Activated naive CD4-positive, alpha-beta T cell treated with Interleukin-2 at 50 U/mL for 16 hours (primary cell): ENCODE measurements around the gene KRTAP1-3.
"Not testable (repeated sequence)": the region's sequence is repeated elsewhere in the genome, so short reads cannot be mapped to it uniquely, and the experiment has no call there.

Experiments used
- DNase-seq: peaks from one replicate; pipeline ENCODE4 v3.0.0-alpha.2; 2020

KRTAP1-3 gene, protein sequence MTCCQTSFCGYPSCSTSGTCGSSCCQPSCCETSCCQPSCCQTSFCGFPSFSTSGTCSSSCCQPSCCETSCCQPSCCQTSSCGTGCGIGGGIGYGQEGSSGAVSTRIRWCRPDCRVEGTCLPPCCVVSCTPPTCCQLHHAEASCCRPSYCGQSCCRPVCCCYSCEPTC

DNA sequence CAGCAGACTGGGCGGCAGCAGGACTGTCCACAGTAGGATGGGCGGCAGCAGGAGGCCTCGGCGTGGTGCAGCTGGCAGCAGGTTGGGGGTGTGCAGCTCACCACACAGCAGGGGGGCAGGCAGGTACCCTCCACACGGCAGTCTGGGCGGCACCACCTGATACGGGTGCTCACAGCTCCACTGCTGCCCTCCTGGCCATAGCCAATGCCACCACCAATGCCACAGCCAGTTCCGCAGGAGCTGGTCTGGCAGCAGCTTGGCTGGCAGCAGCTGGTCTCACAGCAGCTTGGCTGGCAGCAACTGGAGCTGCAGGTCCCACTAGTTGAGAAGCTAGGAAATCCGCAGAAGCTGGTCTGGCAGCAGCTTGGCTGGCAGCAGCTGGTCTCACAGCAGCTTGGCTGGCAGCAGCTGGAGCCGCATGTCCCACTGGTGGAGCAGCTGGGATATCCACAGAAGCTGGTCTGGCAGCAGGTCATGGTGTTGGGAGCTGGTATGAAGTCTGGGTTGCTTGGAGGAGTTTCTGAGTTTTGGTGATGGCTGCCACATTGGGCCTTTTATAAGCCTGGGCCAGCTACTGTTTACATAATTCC is at the start of gene KRTAP1-3:
Gene KRTAP1-3, minus strand, starts transcription at position 529 of the 590 bp plus-strand sequence. Its CDS starts 53 bp downstream, at position 476.
- not testable (repeated sequence) for DNase-seq

DNA sequence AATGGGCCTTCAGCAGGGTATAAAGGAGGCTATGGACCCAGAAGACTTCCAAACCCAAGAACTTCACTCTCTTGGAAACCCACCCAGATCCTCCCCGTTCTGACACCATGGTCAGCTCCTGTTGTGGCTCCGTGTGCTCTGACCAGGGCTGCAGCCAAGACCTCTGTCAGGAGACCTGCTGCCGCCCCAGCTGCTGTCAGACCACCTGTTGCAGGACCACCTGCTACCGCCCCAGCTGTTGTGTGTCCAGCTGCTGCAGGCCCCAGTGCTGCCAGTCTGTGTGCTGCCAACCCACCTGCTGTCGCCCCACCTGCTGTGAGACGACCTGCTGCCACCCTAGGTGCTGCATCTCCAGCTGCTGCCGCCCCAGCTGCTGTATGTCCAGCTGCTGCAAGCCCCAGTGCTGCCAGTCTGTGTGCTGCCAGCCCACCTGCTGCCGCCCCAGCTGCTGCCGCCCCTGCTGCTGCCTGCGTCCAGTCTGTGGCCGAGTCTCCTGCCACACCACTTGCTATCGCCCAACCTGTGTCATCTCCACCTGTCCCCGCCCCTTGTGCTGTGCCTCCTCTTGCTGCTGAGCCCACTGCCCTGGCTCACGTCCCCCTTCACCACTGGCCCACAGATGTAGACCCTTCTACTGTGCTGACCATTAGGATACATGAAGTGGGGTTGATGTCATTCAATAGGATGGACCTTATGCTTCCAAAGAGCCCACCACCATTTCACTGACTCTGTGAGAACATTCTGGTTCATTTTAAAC is 49.6 kb upstream of the KRTAP1-3 start, which contains the start of gene KRTAP4-7:
Gene KRTAP4-7, plus strand, starts transcription at position 51 of the 757 bp plus-strand sequence. Its CDS starts 57 bp downstream, at position 108.
- DNase-seq = not testable (repeated sequence)

DNA sequence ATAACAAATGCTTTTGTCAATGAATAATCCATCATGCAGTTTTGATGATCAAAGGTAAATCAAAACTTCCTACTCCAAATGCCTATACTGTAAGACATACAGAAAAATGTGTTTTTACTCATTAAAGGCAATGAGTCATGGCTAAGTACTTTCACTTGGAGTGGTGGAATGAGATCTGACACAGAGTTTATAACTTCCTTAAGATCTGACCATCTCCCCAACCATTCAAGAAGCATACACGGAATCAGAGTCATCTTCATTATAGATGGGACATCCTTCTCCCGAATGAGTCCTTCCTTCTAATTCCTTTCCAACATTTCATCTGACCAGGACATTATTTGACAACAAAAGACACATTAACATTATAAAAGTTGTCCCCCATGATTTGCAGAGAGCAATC is 48.8 kb upstream of the KRTAP1-3 start:
- not testable (repeated sequence) for DNase-seq

DNA sequence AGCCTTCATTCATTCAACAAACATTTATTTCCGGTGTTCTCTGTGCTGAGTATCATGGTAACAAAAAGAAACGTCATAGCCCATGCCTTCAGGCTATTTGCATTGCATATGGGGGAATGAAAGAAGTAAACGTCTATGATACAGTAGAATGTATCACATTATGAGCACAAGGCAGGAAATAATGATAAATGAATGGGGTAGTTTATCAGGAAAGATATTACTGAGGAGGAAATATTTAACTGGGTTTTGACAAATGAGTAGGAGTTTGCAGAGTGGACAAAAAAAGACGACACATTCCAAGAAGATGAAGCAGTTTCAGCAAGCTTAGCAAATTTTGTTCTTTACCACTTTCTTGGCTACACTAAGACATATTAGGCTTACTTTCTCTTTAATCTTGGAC is 48.0 kb upstream of the KRTAP1-3 start:
- DNase-seq = no peak

DNA sequence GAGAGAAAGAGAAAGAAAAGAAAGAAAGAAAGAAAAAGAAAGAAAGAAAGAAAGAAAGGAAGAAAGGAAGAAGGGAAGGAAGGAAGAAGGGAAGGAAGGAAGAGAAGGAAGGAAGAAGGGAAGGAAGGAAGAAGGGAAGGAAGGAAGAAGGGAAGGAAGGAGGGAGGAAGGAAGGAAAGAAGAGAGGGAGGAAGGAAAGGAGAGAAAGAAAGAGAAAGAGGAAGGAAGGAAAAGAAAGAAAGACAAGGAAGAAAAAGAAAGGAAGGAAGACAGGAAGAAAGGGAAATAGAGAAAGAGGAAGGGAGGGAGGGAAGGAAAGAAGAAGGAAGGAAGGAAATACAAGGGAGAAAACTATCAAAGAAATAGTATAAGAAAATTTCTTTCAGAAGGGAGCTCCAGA is 42.1 kb upstream of the KRTAP1-3 start:
- DNase-seq = no peak

DNA sequence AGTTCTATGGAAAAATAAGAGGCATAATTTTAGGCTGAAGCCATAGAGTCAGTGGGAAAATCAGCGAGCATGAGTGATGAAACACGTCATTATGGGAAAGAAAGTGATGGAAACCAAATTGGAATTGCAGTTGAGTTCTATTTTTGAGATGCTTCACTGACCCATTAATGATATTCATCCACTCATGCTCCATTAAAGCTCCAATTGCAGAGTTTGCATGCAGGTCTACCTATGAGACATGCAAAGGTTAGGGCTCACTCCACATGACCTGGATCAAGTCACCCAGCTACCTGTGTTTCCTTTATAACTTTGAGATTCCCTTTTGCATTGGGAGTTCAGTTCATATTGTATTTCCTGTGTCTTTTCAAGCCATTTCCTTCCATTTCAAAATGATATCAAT is 39.0 kb upstream of the KRTAP1-3 start:
- no peak for DNase-seq

DNA sequence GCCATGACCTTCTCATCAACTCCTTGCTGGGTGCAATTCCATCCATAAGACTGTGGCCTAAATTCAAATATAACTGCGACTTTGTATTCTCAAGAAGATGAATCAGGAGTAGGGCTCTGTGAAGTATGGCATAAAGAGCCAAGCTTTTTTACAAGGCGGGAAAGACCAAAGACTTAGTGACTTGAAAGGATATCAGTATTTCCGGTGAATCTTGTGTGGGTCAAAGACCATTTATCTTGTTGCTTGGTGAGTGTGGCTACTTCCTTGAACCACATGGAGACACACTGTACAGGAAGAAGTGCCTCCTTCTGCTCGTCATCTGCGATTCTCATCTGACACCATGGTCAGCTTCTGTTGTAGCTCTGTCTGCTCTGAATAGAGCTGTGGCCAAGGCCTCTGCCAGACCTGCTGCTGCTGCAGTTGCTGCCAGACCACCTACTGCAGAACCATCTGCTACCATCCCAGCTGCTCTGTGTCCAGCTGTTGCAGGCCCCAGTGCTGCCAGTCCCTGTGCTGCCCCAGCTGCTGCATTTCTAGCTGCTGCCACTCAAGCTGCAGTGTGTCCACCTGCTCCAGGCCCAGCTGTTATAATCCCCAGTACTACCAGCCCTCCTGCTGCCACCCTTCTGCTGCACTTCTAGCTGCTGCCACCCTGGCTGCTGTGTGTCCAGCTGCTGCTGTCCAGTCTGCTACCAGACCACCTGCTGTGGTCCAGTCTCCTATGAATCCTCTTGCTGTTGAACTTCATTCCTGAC is 37.1 kb upstream of the KRTAP1-3 start:
- no peak for DNase-seq

DNA sequence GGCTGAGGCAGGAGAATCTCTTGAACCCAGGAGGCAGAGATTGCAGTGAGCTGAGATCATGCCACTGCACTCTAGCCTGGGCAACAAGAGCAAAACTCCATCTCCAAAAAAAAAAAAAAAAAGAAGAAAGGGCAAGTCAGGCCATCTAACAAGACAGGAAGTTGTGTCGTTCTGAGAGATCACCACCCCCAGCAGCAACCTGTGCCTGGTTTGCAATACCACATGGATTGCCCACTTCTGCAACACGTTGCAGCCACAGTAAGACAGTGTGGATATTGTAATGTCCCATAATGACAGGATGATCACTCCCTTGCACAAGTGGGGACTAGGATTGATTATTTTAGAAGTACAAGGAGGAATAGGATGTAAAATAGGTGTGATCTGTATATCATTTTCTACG is 34.4 kb upstream of the KRTAP1-3 start:
- no peak for DNase-seq

DNA sequence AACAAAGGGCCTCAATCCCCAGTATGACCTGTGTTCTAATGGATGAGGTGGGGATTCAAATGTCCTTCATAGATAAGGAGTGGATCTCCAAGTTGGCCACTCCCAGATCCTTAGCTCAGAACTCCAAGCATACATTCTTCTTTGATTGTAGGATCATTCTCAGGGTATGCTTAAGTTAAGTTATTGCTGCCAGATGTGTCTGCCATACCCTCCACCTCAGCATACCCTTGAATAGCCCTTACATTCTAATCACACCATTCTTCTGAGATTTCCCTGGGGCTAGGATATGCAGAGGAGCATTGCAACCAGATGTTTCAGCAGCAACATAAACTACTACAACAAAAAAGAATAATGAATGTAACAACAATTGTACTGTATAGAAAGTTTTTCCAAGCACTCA is 32.6 kb upstream of the KRTAP1-3 start:
- DNase-seq = no peak

DNA sequence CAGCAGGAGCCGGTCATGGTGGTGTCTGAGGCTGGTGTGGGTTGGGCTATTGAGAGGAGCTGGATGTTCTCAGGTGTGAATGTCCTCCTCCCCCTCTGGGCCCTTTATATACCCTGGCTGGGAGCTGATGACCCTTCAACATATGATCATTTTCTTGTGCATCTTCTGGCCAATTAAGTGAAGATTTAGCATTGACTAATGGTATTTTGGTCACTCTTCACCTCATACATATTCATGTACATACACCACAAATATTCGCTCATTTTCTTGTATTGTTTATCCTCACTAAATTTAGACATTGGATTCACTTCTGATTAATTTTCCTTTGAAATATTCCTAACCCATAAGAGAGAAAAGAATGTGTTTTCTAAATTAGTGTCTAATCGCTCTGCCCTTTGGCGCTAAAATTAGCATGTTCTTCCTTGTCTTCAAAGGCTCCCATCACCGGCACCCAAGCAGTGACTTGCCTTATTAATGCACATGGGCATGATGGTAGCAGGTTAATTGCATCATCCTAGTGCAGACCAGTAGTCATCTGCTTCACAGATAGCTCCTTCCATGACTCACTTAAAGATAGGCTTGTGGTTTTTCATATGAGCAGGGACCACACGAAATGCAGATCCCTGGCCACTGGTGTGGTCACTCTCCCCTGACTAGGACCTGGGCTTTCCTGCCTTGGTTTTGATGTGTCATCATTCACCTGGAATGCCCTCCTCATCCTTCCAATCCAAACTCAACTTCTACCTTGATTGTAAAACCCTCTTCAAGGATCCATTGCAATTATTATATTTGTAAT is 31.4 kb upstream of the KRTAP1-3 start, which contains the start of gene KRTAP2-4:
Gene KRTAP2-4, minus strand, starts transcription at position 51 of the 796 bp plus-strand sequence. Its CDS starts 34 bp downstream, at position 17.
- no peak for DNase-seq

DNA sequence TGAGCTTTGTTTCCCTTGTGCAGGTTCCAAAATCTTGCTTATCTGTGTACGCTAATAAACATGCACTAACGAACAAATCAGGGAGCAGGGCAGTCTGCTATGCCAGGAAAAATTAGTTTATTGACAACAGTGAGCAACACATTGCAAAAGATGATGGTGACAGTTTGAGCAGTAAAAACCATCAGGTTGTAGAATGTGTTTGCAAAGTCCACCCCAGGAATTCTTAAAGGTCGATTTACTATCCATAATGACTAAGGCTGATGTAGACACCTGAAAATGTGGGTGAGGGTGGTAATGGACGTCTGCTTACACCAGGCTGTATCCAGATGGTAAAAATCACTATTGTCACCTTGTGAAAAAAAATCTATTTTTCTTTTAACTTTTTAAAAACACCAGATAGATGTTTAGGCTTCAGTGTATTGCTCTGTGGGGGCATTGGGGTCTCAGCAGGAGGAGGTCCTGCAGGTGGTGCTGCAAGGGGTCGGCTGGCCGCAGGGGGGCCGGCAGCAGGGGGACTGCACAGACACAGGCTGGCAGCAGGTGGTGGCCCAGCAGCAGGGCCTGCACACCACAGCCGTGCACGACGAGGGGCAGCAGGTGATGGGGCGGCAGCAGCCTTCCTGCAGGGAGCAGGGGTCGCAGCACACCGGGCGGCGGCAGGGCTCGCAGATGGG is 30.5 kb upstream of the KRTAP1-3 start:
- not testable (repeated sequence) for DNase-seq

DNA sequence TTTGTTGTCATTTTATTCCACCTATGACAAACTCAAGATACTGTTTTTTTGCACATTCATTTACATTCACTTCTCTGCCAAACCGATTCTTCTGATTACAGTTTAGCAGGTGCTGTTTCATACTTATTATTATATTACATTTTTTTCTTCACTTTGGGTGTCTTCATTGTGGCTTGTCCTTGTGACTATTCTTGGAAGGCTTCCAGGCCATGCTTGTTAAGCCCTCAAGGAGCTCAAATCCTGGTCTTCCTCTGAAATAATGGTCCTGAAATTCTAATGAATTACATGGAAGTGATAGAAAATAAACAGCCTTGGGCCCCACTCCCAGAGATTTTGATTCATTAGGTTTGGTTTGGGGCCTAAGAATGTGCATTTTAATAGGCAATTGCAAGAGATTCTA is 29.6 kb upstream of the KRTAP1-3 start:
- DNase-seq = no peak

DNA sequence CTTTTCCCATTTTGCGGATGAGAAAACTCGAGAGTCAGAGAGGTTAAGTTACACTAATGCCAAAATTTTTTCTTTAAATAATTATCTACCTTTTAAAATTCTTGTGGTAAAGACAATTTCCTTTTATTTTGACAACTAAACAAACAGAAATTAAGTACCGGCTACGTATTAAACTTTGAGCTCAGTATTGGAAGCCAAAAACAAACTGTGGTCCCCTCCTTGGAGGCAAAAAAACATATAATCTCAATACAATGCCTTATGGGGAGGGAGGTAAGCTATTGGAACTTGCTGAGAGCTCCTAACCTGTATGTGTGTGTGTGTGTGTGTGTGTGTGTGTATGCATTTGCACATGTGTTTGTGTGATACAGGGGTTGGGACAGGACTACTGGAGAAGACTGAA is 28.8 kb upstream of the KRTAP1-3 start:
- no peak for DNase-seq

DNA sequence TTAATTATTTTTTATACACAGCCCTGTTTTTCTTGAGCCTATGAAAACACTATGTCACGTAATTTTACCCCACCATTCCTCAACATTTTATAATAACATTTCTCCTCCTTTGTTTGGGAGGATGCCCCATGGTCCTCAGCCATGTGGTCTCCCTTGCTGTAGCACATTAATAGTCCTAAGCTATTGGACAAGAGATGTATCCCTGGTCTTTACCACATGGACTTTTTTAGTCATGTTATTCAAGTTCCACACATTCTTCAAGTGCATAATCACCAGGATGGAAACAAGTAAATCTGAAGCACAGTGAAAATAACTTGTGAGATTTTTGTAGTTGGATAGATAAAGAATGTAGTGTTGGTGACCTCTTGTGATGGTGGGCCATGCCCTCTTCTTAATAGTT is 27.3 kb upstream of the KRTAP1-3 start:
- DNase-seq = no peak

DNA sequence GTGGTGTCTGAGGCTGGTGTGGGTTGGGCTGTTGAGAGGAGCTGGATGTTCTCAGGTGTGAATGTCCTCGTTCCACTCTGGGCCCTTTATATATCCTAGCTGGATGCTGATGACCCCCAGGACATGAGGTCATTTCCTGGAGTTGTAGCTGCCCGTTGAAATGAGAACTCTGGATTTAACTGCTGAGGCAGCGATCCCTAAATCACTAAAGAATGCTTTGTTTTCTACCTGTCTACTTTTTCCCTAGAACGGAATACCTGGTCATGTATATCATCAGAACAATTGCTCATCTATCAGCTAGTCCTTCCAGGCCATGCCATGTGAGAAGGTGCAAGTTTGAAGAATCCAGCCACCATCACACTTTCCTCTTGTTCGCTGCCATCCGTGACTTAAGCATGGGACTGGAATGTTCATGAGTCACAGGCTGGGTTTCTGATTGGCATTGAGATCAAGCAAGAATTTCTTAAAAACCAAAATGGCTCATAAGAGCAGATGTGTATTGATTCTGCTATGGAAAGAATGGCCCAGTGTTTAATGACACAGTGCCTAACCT is 25.5 kb upstream of the KRTAP1-3 start, which contains the start of gene KRTAP2-3:
Gene KRTAP2-3, minus strand, starts transcription at position 63 of the 553 bp plus-strand sequence. CDS start 64 bp downstream, outside the sequence.
- DNase-seq = no peak

DNA sequence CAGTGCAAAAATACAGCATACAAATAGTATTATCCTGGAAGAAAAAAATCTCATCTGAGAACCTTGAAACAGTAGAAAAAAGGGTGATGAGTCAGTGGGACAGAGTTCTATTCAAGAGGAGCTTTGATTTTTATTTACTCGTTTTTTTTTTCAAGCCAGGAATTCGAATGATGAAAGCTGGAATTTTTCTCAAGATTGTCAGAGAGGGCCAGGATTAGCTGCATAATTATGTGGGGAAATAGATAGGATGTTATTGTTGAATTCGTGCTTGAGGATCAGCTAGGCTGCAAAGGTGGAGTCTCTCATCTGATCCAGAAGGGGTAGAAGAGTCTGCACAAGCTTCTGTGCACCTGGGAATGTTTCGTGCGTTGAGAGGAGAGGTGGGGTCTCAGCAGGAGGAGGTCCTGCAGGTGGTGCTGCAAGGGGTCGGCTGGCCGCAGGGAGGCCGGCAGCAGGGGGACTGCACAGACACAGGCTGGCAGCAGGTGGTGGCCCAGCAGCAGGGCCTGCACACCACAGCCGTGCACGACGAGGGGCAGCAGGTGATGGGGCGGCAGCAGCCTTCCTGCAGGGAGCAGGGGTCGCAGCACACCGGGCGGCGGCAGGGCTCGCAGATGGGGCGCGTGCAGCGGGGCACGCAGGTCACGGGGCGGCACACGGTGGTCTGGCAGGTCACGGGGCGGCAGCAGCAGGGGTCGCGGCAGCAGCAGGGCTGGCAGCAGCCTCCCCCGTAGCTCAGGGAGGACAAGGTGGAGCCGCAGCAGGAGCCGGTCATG is 24.8 kb upstream of the KRTAP1-3 start:
- not testable (repeated sequence) for DNase-seq

DNA sequence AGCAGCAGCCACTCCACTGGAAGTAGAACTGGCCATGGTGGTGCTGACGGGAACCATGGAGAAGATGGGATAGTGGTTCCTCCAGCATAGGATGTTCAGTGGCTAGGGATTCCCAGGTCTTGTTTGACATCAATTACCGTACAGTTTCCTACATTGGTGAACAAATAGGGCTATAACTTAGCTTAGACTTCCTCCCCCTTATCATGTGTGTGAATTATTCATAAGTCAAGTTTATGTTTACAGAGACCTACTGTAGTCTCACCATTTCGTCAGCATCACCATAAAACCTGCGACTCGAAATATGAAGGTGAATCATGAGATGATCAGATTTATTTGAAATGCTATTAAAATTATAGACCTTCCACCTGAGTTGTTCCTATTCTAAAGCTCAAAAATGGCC is 24.1 kb upstream of the KRTAP1-3 start:
- DNase-seq = no peak

DNA sequence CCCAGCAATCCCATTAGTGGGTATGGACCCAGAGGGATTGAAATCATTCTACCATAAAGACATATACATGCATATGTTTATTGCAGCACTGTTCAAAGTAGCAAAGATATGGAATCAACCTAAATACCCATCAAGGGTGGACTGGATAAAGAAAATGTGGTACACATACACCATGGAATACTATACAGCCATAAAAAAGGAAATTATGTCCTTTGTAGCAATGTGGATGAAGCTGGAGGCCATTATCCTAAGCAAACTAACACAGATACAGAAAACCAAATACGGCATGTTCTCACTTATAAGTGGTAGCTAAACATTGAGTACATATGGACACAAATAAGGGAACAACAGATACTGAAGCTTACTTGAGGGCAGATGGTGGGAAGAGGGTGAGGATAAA is 22.9 kb upstream of the KRTAP1-3 start:
- DNase-seq = no peak

DNA sequence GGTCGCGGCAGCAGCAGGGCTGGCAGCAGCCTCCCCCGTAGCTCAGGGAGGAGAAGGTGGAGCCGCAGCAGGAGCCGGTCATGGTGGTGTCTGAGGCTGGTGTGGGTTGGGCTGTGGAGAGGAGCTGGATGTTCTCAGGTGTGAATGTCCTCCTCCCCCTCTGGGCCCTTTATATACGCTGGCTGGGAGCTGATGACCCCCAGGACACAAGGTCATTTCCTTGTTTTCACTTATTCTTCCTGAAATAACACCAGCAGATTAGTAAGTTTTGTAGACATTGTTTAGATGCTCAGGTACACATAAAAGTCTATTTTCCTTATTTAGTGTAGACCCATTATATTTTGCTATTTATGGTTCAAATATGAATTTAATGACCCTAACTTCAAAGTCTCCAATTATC is 20.5 kb upstream of the KRTAP1-3 start, which contains the start of gene KRTAP2-2:
Gene KRTAP2-2, minus strand, starts transcription at position 101 of the 400 bp plus-strand sequence. Its CDS starts 19 bp downstream, at position 82.
- not testable (repeated sequence) for DNase-seq

DNA sequence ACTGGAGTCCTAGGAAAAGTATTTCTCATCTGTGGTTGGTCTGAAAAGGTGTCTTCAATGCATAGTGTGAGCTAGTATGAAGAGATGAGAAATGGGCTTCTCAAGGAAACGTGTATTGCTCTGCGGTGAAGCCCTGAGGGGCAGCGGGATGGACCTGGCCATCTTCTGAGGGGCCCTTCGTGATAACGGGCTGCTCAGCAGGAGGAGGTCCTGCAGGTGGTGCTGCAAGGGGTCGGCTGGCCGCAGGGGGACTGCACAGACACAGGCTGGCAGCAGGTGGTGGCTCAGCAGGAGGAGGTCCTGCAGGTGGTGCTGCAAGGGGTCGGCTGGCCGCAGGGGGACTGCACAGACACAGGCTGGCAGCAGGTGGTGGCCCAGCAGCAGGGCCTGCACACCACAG is 19.9 kb upstream of the KRTAP1-3 start:
- not testable (repeated sequence) for DNase-seq
